SK-N-MC (cell line): ENCODE measurements around the gene PPP1R15A.
"Not testable (repeated sequence)": the region's sequence is repeated elsewhere in the genome, so short reads cannot be mapped to it uniquely, and the experiment has no call there.

Experiments used
- DNase-seq: peaks from one replicate; pipeline ENCODE4 v3.0.0-alpha.2; 2011; ENCODE audit warnings: low read depth, low spot score
- H3K27ac ChIP-seq: fragments of 200-600 bp; sonication (generic); 2 replicates; pipeline ENCODE4 v1.5.1; 2016; ENCODE audit warnings: mixed run types
- H3K36me3 ChIP-seq: fragments of 200-600 bp; sonication (generic); 2 replicates; pipeline ENCODE4 v1.6.1; 2017; ENCODE audit warnings: antibody characterized with exemption, low read length, mixed read lengths; ENCODE audit not compliant: insufficient read depth
- H3K4me3 ChIP-seq: fragments of 200-600 bp; sonication (generic); 2 replicates; pipeline ENCODE4 v1.5.1; 2016
- H3K9ac ChIP-seq: fragments of 200-600 bp; sonication (generic); 2 replicates; pipeline ENCODE4 v1.8.0; 2017; ENCODE audit warnings: mixed run types, mixed read lengths; ENCODE audit not compliant: insufficient read length
- H3K9me3 ChIP-seq: fragments of 200-600 bp; sonication (generic); 2 replicates; pipeline ENCODE4 v1.6.1; 2017; ENCODE audit warnings: low read depth, mild to moderate bottlenecking, antibody characterized with exemption, low read length, moderate library complexity, mixed read lengths
- EZH2 ChIP-seq: fragments of 200-600 bp; sonication (generic); IDR thresholded peaks from one replicate; pipeline ENCODE4 v1.6.1; 2017; ENCODE audit warnings: antibody characterized with exemption
- FOXP2 ChIP-seq: optimal IDR thresholded peaks from 2 replicates; pipeline ENCODE3; 2011; ENCODE audit warnings: mild to moderate bottlenecking, moderate library complexity; ENCODE audit not compliant: insufficient read depth; ENCODE audit errors: extremely low read length, control extremely low read depth
- POLR2AphosphoS5 ChIP-seq: IDR thresholded peaks from 2 replicates; pipeline ENCODE4 v1.6.1; 2012; ENCODE audit warnings: mild to moderate bottlenecking, low read depth, low read length, borderline replicate concordance

The PPP1R15A gene

GRCh38 chr19:48836089-48837017, 35.9 kb upstream of the PPP1R15A start, which contains the start of gene HSD17B14:
Gene HSD17B14, minus strand, starts transcription at chr19:48836491. Its CDS starts 80 bp downstream, at chr19:48836411.
- no peaks in the 10 kb centered on the region for H3K36me3 ChIP-seq
- no peak for TF ChIP-seq EZH2
- TF ChIP-seq FOXP2: no peak
- TF ChIP-seq POLR2AphosphoS5: no peak
- H3K4me3 ChIP-seq: peak within 1 kb of the TSS; percentile 82
- no peaks in the 10 kb centered on the region for H3K9me3 ChIP-seq
- H3K27ac ChIP-seq: no peak within 1 kb of the TSS
- DNase-seq: no peak
- peak within 1 kb of the TSS; percentile 19 for H3K9ac ChIP-seq

- no peak for DNase-seq
- no peaks in the 10 kb centered on the region for H3K36me3 ChIP-seq
- no peak for TF ChIP-seq POLR2AphosphoS5
- no peak for TF ChIP-seq FOXP2
- no peak for TF ChIP-seq EZH2
- no peak overlapping the region for H3K27ac ChIP-seq
- no peaks in the 10 kb centered on the region for H3K9me3 ChIP-seq
- H3K9ac ChIP-seq: peak overlapping the region; percentile 1
- peak overlapping the region; percentile 82 for H3K4me3 ChIP-seq
These were observed 35.1 kb upstream of the PPP1R15A start for GRCh38 chr19:48837051-48837524.

GRCh38 chr19:48837687-48838086, 34.5 kb upstream of the PPP1R15A start:
- Histone ChIP-seq H3K9me3 (no peaks in the 10 kb centered on the region), H3K4me3 (no peak overlapping the region; the same call in 1 of the 2 replicates), H3K27ac (no peak overlapping the region), H3K9ac (no peak overlapping the region), H3K36me3 (no peaks in the 10 kb centered on the region)
- DNase-seq: no peak
- TF ChIP-seq FOXP2 (no peak), POLR2AphosphoS5 (no peak), EZH2 (no peak)

GRCh38 chr19:48841047-48841446, 31.2 kb upstream of the PPP1R15A start:
- no peak overlapping the region for H3K27ac ChIP-seq
- no peaks in the 10 kb centered on the region for H3K36me3 ChIP-seq
- no peak for TF ChIP-seq EZH2
- TF ChIP-seq POLR2AphosphoS5: no peak
- TF ChIP-seq FOXP2: no peak
- H3K9me3 ChIP-seq: no peaks in the 10 kb centered on the region
- no peak for DNase-seq
- H3K4me3 ChIP-seq: no peak overlapping the region
- no peak overlapping the region for H3K9ac ChIP-seq

GRCh38 chr19:48841571-48841970, 30.6 kb upstream of the PPP1R15A start:
- DNase-seq: no peak

GRCh38 chr19:48842789-48843162, 29.4 kb upstream of the PPP1R15A start:
- Histone ChIP-seq H3K9me3 (no peaks in the 10 kb centered on the region), H3K36me3 (no peaks in the 10 kb centered on the region), H3K27ac (no peak overlapping the region), H3K4me3 (no peak overlapping the region), H3K9ac (no peak overlapping the region)
- TF ChIP-seq POLR2AphosphoS5: no peak
- TF ChIP-seq EZH2: no peak
- TF ChIP-seq FOXP2: no peak
- no peak for DNase-seq

More at GRCh38 chr19:48841571-48841970, 30.6 kb upstream of the PPP1R15A start:
- Histone ChIP-seq H3K9me3 (no peaks in the 10 kb centered on the region), H3K9ac (no peak overlapping the region), H3K36me3 (no peaks in the 10 kb centered on the region), H3K27ac (no peak overlapping the region), H3K4me3 (no peak overlapping the region)
- TF ChIP-seq POLR2AphosphoS5: no peak
- no peak for TF ChIP-seq EZH2
- TF ChIP-seq FOXP2: no peak

GRCh38 chr19:48844472-48844871, 27.7 kb upstream of the PPP1R15A start:
- DNase-seq: no peak
- Histone ChIP-seq H3K4me3 (no peak overlapping the region), H3K9ac (no peak overlapping the region), H3K9me3 (no peaks in the 10 kb centered on the region), H3K36me3 (no peaks in the 10 kb centered on the region), H3K27ac (no peak overlapping the region)
- TF ChIP-seq FOXP2 (no peak), POLR2AphosphoS5 (no peak), EZH2 (no peak)

GRCh38 chr19:48845384-48845783, 26.8 kb upstream of the PPP1R15A start:
- H3K4me3 ChIP-seq: no peak overlapping the region
- no peaks in the 10 kb centered on the region for H3K9me3 ChIP-seq
- TF ChIP-seq POLR2AphosphoS5 (no peak), EZH2 (no peak), FOXP2 (no peak)
- no peaks in the 10 kb centered on the region for H3K36me3 ChIP-seq
- DNase-seq: no peak
- no peak overlapping the region for H3K27ac ChIP-seq
- no peak overlapping the region for H3K9ac ChIP-seq

GRCh38 chr19:48846659-48847058, 25.6 kb upstream of the PPP1R15A start:
- not testable (repeated sequence) for H3K27ac ChIP-seq, H3K9ac ChIP-seq, DNase-seq, H3K36me3 ChIP-seq, H3K9me3 ChIP-seq, H3K4me3 ChIP-seq
